Colonic mucosa (tissue), 4 donors: ENCODE results near the gene TIGD6. TPM values are rescaled to one million over a fixed set of nuclear protein-coding genes. Genes with fewer than 3 reads are reported as not detected.

ENCODE experiments used
- DNase-seq: peaks from one replicate; pipeline ENCODE4 v3.0.0-alpha.2; 2020
- H3K27ac ChIP-seq: fragments of 200-600 bp; one replicate; pipeline ENCODE4 v1.8.0; 2021
- H3K27me3 ChIP-seq: fragments of 200-600 bp; one replicate; pipeline ENCODE4 v1.8.0; 2021
- H3K36me3 ChIP-seq: fragments of 200-600 bp; one replicate; pipeline ENCODE4 v1.8.0; 2021
- H3K4me1 ChIP-seq: fragments of 200-600 bp; one replicate; pipeline ENCODE4 v1.8.0; 2021; ENCODE audit warnings: mild to moderate bottlenecking
- H3K4me3 ChIP-seq: fragments of 200-600 bp; one replicate; pipeline ENCODE4 v1.8.0; 2021
- H3K9ac ChIP-seq, 2 donors: one replicate each; pipeline ENCODE4 v1.7.0; 2013; ENCODE audit warnings: control low read depth in 2 of 2, low read depth in 2 of 2, low read length in 2 of 2
- H3K9me3 ChIP-seq: fragments of 200-600 bp; one replicate; pipeline ENCODE4 v1.8.0; 2021
- CTCF ChIP-seq: fragments of 200-600 bp; IDR thresholded peaks from one replicate; pipeline ENCODE4 v1.8.0; 2022; ENCODE audit warnings: antibody characterized with exemption, mild to moderate bottlenecking
- intact Hi-C: fragments of 100-400 bp; cut with DNase I; formaldehyde crosslinking; loops from one replicate; pipeline ENCODE4 v1.14.1; 2022
- total RNA-seq, 2 donors: library from RNA; stranded (reverse); fragmentation: NEBNext Ultra II Directional in 1 of 2; extraction: Animal tissue kit (Norgen Biotek cat#: 25700) in 1 of 2; gene quantifications; one replicate each; pipeline ENCODE4 v1.2.1, GENCODE V29; 2021
- donor health status: healthy.
- donor health status: DM: no; HTN: no; CAD: no.
- donor health status: DM: no; HTN: no; CAD: no.

The TIGD6 gene
- total RNA-seq, 2 donors from 2014 or later: 3.9 to 4.6 TPM

- Histone ChIP-seq H3K36me3 (no peaks in the 10 kb centered on the region), H3K4me1 (peaks cover 8% of the 10 kb centered on the region), H3K27ac (no peak overlapping the region), H3K9ac (no peak overlapping the region), H3K9me3 (no peaks in the 10 kb centered on the region), H3K27me3 (no peaks in the 10 kb centered on the region), H3K4me3 (no peak overlapping the region)
- TF ChIP-seq CTCF: no peak
- DNase-seq: no peak
- intact Hi-C loops: no loop called here
These were observed 6.6 kb upstream of the TIGD6 start for GRCh38 chr5:150007050-150007449.

- Histone ChIP-seq H3K9ac (no peak overlapping the region), H3K27ac (no peak overlapping the region), H3K36me3 (no peaks in the 10 kb centered on the region), H3K9me3 (no peaks in the 10 kb centered on the region), H3K4me1 (peaks cover 8% of the 10 kb centered on the region), H3K27me3 (no peaks in the 10 kb centered on the region), H3K4me3 (no peak overlapping the region)
- DNase-seq: no peak
- intact Hi-C loops: no loop called here
- no peak for TF ChIP-seq CTCF
These were observed 5.9 kb upstream of the TIGD6 start for GRCh38 chr5:150006318-150006717.

- Histone ChIP-seq H3K9me3 (no peaks in the 10 kb centered on the region), H3K27ac (peak overlapping the region; percentile 96), H3K4me1 (peaks cover 16% of the 10 kb centered on the region), H3K9ac (peak overlapping the region; percentile 82 to 98), H3K4me3 (peak overlapping the region; percentile 96), H3K27me3 (no peaks in the 10 kb centered on the region), H3K36me3 (no peaks in the 10 kb centered on the region)
- peak; percentile 63 for DNase-seq
- TF ChIP-seq CTCF: peak; percentile 70
- intact Hi-C loops: no loop called here
These were observed 1.4 kb upstream of the TIGD6 start for GRCh38 chr5:150001660-150002486.

- Histone ChIP-seq H3K4me1 (peaks cover 16% of the 10 kb centered on the region), H3K36me3 (no peaks in the 10 kb centered on the region), H3K27ac (peak overlapping the region; percentile 96), H3K27me3 (no peaks in the 10 kb centered on the region), H3K9me3 (no peaks in the 10 kb centered on the region), H3K4me3 (peak overlapping the region; percentile 96), H3K9ac (peak overlapping the region; percentile 82 to 98)
- peak; percentile 65 for DNase-seq
- TF ChIP-seq CTCF: no peak
- intact Hi-C loops: no loop called here
These were observed 671 bp upstream of the TIGD6 start for GRCh38 chr5:150000990-150001659.

- H3K9me3 ChIP-seq: no peaks in the 10 kb centered on the region
- H3K27me3 ChIP-seq: no peaks in the 10 kb centered on the region
- H3K27ac ChIP-seq: peak overlapping the region; percentile 96
- H3K9ac ChIP-seq: peak overlapping the region; percentile 82 to 98
- DNase-seq: no peak
- intact Hi-C loops: no loop called here
- H3K4me3 ChIP-seq: peak overlapping the region; percentile 96
- H3K36me3 ChIP-seq: no peaks in the 10 kb centered on the region
- no peak for TF ChIP-seq CTCF
- peaks cover 16% of the 10 kb centered on the region for H3K4me1 ChIP-seq
These were observed 593 bp downstream of the TIGD6 start for GRCh38 chr5:149999866-150000255.
